WTC11 (cell line): Measurements from ENCODE around the gene TUBB4B. TPM values are rescaled to one million over a fixed set of nuclear protein-coding genes. Genes with fewer than 3 reads are reported as not detected.
A peak's percentile ranks its signal among the peaks of the same experiment; 100 is the strongest.

Source experiments
- ATAC-seq: fragments of 200-7000 bp; cut with Tn5 transposase; 2 replicates; pipeline ENCODE4 v1.10.0; 2021; ENCODE audit warnings: mild to moderate bottlenecking, moderate library complexity
- CTCF ChIA-PET: fragments of 300-600 bp; sonication (Branson Sonifier 250); formaldehyde crosslinking; loops from one replicate; lab custom pipeline; 2021; ENCODE audit warnings: antibody characterized with exemption; lab: Charles Lee
- POLR2A ChIA-PET: fragments of 350-600 bp; sonication (Branson Sonifier 250); formaldehyde crosslinking; loops from one replicate; lab custom pipeline; 2021; ENCODE audit warnings: antibody characterized with exemption; lab: Charles Lee
- DNase-seq: peaks from one replicate; pipeline ENCODE4 v3.0.0; 2021; ENCODE audit warnings: low spot score
- H3K27ac Mint-ChIP-seq: 2 replicates; pipeline ENCODE4 v1.8.0; 2021; ENCODE audit warnings: mixed read lengths
- H3K27me3 Mint-ChIP-seq: 2 replicates; pipeline ENCODE4 v1.8.0; 2021; ENCODE audit warnings: low read depth, mild to moderate bottlenecking, moderate library complexity, mixed read lengths
- H3K36me3 Mint-ChIP-seq: 2 replicates; pipeline ENCODE4 v1.8.0; 2021; ENCODE audit warnings: mixed read lengths
- H3K4me1 Mint-ChIP-seq: 2 replicates; pipeline ENCODE4 v1.8.0; 2022; ENCODE audit warnings: mixed read lengths
- H3K4me3 Mint-ChIP-seq: 2 replicates; pipeline ENCODE4 v1.8.0; 2021; ENCODE audit warnings: mild to moderate bottlenecking, moderate library complexity, mixed read lengths
- H3K9me3 Mint-ChIP-seq: 2 replicates; pipeline ENCODE4 v1.8.0; 2021; ENCODE audit warnings: mixed read lengths
- ETV6 ChIP-seq: sonication (generic); formaldehyde crosslinking; IDR thresholded peaks from 2 replicates; pipeline ENCODE4 v1.8.1; 2022; ENCODE audit warnings: mild to moderate bottlenecking, missing genetic modification reagents
- FOXP1 ChIP-seq: sonication (generic); formaldehyde crosslinking; IDR thresholded peaks from 2 replicates; pipeline ENCODE4 v1.8.0; 2022; ENCODE audit warnings: missing genetic modification reagents, mild to moderate bottlenecking, moderate library complexity, borderline replicate concordance
- GABPB1 ChIP-seq: sonication (generic); formaldehyde crosslinking; IDR thresholded peaks from 2 replicates; pipeline ENCODE4 v1.8.1; 2023; ENCODE audit warnings: mild to moderate bottlenecking, missing genetic modification reagents
- JAZF1 ChIP-seq: fragments of 250-450 bp; sonication (Bioruptor Pico); IDR thresholded peaks from 2 replicates; pipeline ENCODE4 v1.9.0; 2021; ENCODE audit warnings: moderate library complexity, mild to moderate bottlenecking, inconsistent platforms
- KAT7 ChIP-seq: sonication (generic); formaldehyde crosslinking; IDR thresholded peaks from 2 replicates; pipeline ENCODE4 v1.8.1; 2023; ENCODE audit warnings: missing genetic modification reagents, mild to moderate bottlenecking, borderline replicate concordance
- NFYB ChIP-seq: sonication (generic); formaldehyde crosslinking; conservative IDR thresholded peaks from 2 replicates; pipeline ENCODE4 v1.8.0; 2022; ENCODE audit warnings: low read depth, missing genetic modification reagents
- NR3C1 ChIP-seq: sonication (generic); formaldehyde crosslinking; conservative IDR thresholded peaks from 2 replicates; pipeline ENCODE4 v1.8.1; 2023; ENCODE audit warnings: low read depth, mild to moderate bottlenecking, missing genetic modification reagents
- SP1 ChIP-seq: sonication (generic); formaldehyde crosslinking; conservative IDR thresholded peaks from 2 replicates; pipeline ENCODE4 v1.8.1; 2022; ENCODE audit warnings: missing genetic modification reagents
- TEAD1 ChIP-seq: sonication (generic); formaldehyde crosslinking; IDR thresholded peaks from 2 replicates; pipeline ENCODE4 v1.8.0; 2022; ENCODE audit warnings: mild to moderate bottlenecking, missing genetic modification reagents
- ZNF423 ChIP-seq: fragments of 250-450 bp; sonication (Bioruptor Pico); IDR thresholded peaks from 2 replicates; pipeline ENCODE4 v2.1.2; 2022; ENCODE audit warnings: mild to moderate bottlenecking, moderate library complexity
- total RNA-seq: library from RNA; stranded (reverse); gene quantifications from 3 replicates; pipeline ENCODE4 v1.2.3, GENCODE V29; 2021
- TF ChIP-seq, protein P1 (sequence below): sonication (generic); formaldehyde crosslinking; IDR thresholded peaks from 2 replicates; pipeline ENCODE4 v1.8.1; 2022; ENCODE audit warnings: mild to moderate bottlenecking, moderate library complexity, missing genetic modification reagents
- TF ChIP-seq, protein P2 (sequence below): sonication (generic); formaldehyde crosslinking; IDR thresholded peaks from 2 replicates; pipeline ENCODE4 v1.8.0; 2022; ENCODE audit warnings: mild to moderate bottlenecking, missing genetic modification reagents
- TF ChIP-seq, protein P3 (sequence below): fragments of 200-600 bp; IDR thresholded peaks from 2 replicates; pipeline ENCODE4 v1.8.0; 2022; ENCODE audit warnings: antibody characterized with exemption
- TF ChIP-seq, protein P4 (sequence below): sonication (generic); formaldehyde crosslinking; IDR thresholded peaks from 2 replicates; pipeline ENCODE4 v1.8.1; 2023; ENCODE audit warnings: mild to moderate bottlenecking, moderate library complexity, missing genetic modification reagents
- TF ChIP-seq, protein P5 (sequence below): sonication (generic); formaldehyde crosslinking; IDR thresholded peaks from 2 replicates; pipeline ENCODE4 v1.8.1; 2023; ENCODE audit warnings: mild to moderate bottlenecking, missing genetic modification reagents, moderate library complexity
- TF ChIP-seq, protein P6 (sequence below): sonication (generic); formaldehyde crosslinking; IDR thresholded peaks from 2 replicates; pipeline ENCODE4 v1.8.0; 2023; ENCODE audit warnings: missing genetic modification reagents, mild to moderate bottlenecking, borderline replicate concordance

The TUBB4B gene
- total RNA-seq, 1 experiment from 2014 or later: 375 TPM

DNA sequence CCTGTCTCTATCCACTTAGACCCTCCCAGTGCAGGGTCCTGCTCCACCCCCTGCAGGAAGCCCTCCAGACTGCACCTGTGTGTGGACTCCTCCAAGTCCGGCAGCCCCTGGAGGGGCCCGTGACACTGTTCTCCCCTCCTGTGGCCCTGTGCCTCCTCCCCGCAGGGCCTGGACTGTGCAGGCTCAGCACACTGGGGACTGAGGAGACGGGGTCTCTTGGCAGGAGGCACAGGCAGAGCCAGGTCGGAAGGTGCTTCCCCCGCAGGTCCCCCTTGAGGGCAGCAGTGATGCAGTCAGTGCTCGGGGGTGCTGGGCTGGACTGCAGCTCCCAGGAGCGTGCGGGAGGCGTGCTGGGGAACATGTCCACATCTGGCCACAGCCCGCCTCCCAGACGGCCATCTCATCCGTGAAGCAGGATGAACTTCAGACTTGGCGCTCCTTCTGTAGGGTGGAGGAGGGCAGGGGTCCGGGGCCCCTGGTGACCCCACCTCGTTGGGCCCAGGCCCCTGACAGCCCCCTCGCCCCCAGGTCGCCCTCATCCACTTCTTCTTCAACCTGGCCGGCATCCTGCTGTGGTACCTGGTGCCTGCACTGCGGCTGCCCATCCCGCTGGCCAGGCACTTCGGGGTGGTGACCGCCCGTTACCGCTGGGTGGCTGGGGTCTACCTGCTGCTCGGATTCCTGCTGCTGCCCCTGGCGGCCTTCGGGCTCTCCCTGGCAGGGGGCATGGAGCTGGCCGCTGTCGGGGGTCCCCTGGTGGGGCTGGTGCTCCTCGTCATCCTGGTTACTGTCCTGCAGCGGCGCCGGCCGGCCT is 5.5 kb upstream of the TUBB4B start:
- TF ChIP-seq ZNF423 (CRISPR knock-in tag) (0 out of 2 replicates have a peak, but pooled peaks have one; percentile 8), NFYB (CRISPR knock-in tag) (no peak), KAT7 (CRISPR knock-in tag) (peak; percentile 84; the same call in 1 of the 2 replicates)
- ChIA-PET CTCF (interaction anchor here (0.6 to 4.6 kb wide), 56 partner anchors 9 to 631 kb away, joined by 3 to 143 read pairs (median 8); partner anchors contain the start of genes CYSRT1, EXD3, GRIN1 and LRRC26), POLR2A (interaction anchor here (0.5 to 0.7 kb wide), 3 partner anchors 21 to 121 kb away, joined by 3 to 4 read pairs (median 3); partner anchors contain the start of gene DPP7)
- ATAC-seq (peak; percentile 27), DNase-seq (peak; percentile 55)
- Mint-ChIP-seq H3K4me1 (peaks cover 18% of the 10 kb centered on the region), H3K27me3 (no peaks in the 10 kb centered on the region), H3K4me3 (no peak overlapping the region), H3K36me3 (no peaks in the 10 kb centered on the region), H3K9me3 (no peaks in the 10 kb centered on the region), H3K27ac (no peak overlapping the region; the same call in 1 of the 2 replicates)

DNA sequence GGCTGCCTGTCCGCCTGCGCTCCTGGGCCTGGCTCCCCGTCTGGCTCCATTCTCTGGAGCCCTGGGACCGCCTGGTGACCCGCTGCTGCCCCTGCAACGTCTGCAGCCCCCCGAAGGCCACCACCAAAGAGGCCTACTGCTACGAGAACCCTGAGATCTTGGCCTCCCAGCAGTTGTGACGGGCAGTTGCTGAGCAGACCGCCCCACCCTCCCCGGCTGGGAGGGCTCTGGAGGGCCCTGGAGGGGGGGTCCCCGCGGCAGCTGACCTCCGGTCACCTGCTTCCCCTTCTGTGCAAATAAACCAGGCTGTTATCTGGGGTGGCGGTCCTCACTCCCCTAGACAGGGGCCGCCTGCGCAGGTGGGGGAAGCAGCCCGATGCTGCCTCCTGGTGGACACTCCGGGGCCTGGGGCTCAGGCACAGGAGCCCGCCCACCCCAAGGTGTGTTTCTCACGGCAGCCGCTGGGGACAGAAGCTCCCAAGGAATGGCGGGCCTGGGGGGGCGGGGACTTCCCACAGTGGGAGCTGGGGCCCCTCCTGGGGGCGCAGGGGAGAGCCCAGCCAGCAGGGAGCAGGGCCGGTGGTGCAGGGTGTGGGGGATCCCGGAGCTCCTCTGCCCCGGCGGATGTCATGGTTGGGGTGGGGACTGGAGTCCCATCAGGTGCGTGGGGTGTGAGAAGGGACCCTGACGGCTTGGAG is 4.7 kb upstream of the TUBB4B start:
- Mint-ChIP-seq H3K27ac (no peak overlapping the region), H3K36me3 (no peaks in the 10 kb centered on the region), H3K9me3 (no peaks in the 10 kb centered on the region), H3K4me1 (peaks cover 18% of the 10 kb centered on the region), H3K27me3 (no peaks in the 10 kb centered on the region), H3K4me3 (no peak overlapping the region)
- DNase-seq (peak; percentile 96), ATAC-seq (peak; percentile 23)
- CTCF ChIA-PET: interaction anchor here (0.6 to 4.6 kb wide), 91 partner anchors 11 to 632 kb away, joined by 3 to 143 read pairs (median 6); partner anchors contain the start of genes CYSRT1, ENTPD2, ENTPD8 and EXD3
- peak; percentile 87 for TF ChIP-seq ZNF423 (CRISPR knock-in tag)
- peak; percentile 43; the same call in 1 of the 2 replicates for TF ChIP-seq ETV6 (CRISPR knock-in tag)
- TF ChIP-seq, protein P1, sequence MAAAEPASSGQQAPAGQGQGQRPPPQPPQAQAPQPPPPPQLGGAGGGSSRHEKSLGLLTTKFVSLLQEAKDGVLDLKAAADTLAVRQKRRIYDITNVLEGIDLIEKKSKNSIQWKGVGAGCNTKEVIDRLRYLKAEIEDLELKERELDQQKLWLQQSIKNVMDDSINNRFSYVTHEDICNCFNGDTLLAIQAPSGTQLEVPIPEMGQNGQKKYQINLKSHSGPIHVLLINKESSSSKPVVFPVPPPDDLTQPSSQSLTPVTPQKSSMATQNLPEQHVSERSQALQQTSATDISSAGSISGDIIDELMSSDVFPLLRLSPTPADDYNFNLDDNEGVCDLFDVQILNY (CRISPR knock-in tag): 0 out of 2 replicates have a peak, but pooled peaks have one; percentile 34
- TF ChIP-seq NR3C1 (CRISPR knock-in tag): no peak
- peak; percentile 77 for TF ChIP-seq TEAD1 (CRISPR knock-in tag)
- TF ChIP-seq JAZF1 (CRISPR knock-in tag): no peak
- no peak for TF ChIP-seq FOXP1 (CRISPR knock-in tag)
- TF ChIP-seq, protein P2, sequence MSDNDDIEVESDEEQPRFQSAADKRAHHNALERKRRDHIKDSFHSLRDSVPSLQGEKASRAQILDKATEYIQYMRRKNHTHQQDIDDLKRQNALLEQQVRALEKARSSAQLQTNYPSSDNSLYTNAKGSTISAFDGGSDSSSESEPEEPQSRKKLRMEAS (CRISPR knock-in tag): peak; percentile 52; the same call in 1 of the 2 replicates
- TF ChIP-seq, protein P3, sequence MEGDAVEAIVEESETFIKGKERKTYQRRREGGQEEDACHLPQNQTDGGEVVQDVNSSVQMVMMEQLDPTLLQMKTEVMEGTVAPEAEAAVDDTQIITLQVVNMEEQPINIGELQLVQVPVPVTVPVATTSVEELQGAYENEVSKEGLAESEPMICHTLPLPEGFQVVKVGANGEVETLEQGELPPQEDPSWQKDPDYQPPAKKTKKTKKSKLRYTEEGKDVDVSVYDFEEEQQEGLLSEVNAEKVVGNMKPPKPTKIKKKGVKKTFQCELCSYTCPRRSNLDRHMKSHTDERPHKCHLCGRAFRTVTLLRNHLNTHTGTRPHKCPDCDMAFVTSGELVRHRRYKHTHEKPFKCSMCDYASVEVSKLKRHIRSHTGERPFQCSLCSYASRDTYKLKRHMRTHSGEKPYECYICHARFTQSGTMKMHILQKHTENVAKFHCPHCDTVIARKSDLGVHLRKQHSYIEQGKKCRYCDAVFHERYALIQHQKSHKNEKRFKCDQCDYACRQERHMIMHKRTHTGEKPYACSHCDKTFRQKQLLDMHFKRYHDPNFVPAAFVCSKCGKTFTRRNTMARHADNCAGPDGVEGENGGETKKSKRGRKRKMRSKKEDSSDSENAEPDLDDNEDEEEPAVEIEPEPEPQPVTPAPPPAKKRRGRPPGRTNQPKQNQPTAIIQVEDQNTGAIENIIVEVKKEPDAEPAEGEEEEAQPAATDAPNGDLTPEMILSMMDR: peak; percentile 98
- TF ChIP-seq, protein P4, sequence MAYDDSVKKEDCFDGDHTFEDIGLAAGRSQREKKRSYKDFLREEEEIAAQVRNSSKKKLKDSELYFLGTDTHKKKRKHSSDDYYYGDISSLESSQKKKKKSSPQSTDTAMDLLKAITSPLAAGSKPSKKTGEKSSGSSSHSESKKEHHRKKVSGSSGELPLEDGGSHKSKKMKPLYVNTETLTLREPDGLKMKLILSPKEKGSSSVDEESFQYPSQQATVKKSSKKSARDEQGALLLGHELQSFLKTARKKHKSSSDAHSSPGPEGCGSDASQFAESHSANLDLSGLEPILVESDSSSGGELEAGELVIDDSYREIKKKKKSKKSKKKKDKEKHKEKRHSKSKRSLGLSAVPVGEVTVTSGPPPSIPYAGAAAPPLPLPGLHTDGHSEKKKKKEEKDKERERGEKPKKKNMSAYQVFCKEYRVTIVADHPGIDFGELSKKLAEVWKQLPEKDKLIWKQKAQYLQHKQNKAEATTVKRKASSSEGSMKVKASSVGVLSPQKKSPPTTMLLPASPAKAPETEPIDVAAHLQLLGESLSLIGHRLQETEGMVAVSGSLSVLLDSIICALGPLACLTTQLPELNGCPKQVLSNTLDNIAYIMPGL (CRISPR knock-in tag): peak; percentile 88
- peak; percentile 52; the same call in 1 of the 2 replicates for TF ChIP-seq GABPB1 (CRISPR knock-in tag)
- TF ChIP-seq, protein P5, sequence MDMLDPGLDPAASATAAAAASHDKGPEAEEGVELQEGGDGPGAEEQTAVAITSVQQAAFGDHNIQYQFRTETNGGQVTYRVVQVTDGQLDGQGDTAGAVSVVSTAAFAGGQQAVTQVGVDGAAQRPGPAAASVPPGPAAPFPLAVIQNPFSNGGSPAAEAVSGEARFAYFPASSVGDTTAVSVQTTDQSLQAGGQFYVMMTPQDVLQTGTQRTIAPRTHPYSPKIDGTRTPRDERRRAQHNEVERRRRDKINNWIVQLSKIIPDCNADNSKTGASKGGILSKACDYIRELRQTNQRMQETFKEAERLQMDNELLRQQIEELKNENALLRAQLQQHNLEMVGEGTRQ (CRISPR knock-in tag): peak; percentile 34
- TF ChIP-seq SP1 (CRISPR knock-in tag): peak; percentile 53; the same call in 1 of the 2 replicates
- TF ChIP-seq, protein P6, sequence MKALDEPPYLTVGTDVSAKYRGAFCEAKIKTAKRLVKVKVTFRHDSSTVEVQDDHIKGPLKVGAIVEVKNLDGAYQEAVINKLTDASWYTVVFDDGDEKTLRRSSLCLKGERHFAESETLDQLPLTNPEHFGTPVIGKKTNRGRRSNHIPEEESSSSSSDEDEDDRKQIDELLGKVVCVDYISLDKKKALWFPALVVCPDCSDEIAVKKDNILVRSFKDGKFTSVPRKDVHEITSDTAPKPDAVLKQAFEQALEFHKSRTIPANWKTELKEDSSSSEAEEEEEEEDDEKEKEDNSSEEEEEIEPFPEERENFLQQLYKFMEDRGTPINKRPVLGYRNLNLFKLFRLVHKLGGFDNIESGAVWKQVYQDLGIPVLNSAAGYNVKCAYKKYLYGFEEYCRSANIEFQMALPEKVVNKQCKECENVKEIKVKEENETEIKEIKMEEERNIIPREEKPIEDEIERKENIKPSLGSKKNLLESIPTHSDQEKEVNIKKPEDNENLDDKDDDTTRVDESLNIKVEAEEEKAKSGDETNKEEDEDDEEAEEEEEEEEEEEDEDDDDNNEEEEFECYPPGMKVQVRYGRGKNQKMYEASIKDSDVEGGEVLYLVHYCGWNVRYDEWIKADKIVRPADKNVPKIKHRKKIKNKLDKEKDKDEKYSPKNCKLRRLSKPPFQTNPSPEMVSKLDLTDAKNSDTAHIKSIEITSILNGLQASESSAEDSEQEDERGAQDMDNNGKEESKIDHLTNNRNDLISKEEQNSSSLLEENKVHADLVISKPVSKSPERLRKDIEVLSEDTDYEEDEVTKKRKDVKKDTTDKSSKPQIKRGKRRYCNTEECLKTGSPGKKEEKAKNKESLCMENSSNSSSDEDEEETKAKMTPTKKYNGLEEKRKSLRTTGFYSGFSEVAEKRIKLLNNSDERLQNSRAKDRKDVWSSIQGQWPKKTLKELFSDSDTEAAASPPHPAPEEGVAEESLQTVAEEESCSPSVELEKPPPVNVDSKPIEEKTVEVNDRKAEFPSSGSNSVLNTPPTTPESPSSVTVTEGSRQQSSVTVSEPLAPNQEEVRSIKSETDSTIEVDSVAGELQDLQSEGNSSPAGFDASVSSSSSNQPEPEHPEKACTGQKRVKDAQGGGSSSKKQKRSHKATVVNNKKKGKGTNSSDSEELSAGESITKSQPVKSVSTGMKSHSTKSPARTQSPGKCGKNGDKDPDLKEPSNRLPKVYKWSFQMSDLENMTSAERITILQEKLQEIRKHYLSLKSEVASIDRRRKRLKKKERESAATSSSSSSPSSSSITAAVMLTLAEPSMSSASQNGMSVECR (CRISPR knock-in tag): peak; percentile 84; the same call in 1 of the 2 replicates
- POLR2A ChIA-PET: interaction anchor here (0.5 to 0.9 kb wide), 3 partner anchors 21 to 122 kb away, joined by 3 to 4 read pairs (median 3); partner anchors contain the start of genes DPP7 and NRARP
